GM18502 (cell line): ENCODE measurements around the gene SUMO3.
A peak's percentile ranks its signal among the peaks of the same experiment; 100 is the strongest.

Experiments
- ATAC-seq: cut with Tn5 transposase; IDR thresholded peaks from one replicate; pipeline ENCODE4 v1.9.1; 2021; ENCODE audit warnings: mild to moderate bottlenecking; ENCODE audit not compliant: unreplicated experiment, poor library complexity

Gene SUMO3

GRCh38 chr21:44817914-44818639 lies at the start of gene SUMO3:
SUMO3 (minus strand) TSS chr21:44818062; CDS start chr21:44817968, 94 bp downstream.
- peak; percentile 65 for ATAC-seq

GRCh38 chr21:44867464-44867863 lies 49.6 kb upstream of the SUMO3 start:
- ATAC-seq: no peak

DNA sequence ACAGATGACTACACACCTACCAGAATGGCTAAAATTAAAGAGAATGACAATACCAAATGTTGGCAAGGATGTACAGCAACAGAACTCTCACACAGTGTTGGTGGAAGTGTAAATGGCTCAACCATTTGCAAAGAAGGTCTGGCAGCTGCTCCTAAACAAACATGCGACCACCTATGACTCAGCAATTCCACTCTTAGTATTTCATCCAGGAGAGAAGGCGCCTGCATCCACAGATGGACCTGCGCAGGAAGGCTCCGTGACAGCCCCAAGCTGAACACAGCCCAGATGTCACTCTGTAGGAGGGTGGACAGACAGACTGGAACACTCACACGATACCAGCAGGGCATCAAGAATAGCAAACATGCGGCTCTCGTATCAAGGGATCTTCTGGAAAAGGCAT lies 48.9 kb upstream of the SUMO3 start:
- no peak for ATAC-seq

DNA sequence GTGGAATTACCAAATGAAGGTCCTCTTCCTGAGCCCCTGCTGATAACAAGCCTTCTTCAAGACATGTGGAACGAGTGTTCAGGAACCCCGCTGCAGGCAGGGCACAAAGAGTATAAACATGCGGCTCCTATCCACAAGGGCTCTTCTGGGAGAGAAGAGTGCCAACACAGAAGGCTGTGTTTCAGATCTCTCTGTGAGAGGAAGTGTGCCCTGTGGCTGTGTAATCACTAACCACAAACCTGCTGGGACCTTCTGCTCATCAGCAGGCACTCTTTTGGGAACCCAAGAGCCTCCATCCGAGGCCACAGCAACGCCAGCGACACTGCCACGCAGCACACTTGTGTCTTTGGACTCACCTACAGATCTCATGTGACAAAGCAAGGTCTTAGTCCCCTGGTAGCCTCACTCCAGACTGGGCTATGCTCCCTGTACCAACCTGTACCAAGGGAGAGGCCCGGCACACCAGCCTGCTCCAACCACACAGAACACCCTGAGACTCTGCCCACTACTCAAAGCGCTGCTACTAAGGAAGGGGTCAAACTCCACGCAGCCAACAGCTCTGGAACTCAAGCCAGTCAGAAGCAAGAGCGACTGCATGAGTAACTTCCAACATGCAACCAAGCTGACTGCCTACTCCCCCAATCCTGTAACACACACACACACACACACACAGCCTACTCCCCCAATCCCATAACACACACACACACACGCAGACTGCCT lies 47.9 kb upstream of the SUMO3 start:
- ATAC-seq: no peak

- no peak for ATAC-seq
These were observed 45.2 kb upstream of the SUMO3 start for GRCh38 chr21:44862869-44863685.

DNA sequence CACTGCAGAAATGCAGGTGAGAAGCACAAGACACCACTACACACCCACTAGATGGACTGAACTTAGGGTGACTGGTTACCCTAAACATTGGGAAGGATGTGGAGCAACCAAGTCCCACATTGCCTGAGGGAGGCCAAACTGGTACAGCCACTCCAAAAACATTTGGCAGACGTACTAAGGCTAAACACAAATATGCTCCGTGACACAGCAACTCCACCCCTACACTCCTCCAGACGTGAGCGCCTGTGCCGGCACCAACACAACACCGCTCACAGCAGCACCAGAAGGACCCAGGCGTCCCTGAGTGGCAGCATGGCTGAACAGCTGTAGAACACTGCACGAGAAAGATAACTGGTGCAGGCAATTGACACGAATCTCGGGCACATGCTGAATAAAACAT lies 40.9 kb upstream of the SUMO3 start:
- ATAC-seq: no peak

GRCh38 chr21:44858291-44858690 lies 40.4 kb upstream of the SUMO3 start:
- no peak for ATAC-seq

DNA sequence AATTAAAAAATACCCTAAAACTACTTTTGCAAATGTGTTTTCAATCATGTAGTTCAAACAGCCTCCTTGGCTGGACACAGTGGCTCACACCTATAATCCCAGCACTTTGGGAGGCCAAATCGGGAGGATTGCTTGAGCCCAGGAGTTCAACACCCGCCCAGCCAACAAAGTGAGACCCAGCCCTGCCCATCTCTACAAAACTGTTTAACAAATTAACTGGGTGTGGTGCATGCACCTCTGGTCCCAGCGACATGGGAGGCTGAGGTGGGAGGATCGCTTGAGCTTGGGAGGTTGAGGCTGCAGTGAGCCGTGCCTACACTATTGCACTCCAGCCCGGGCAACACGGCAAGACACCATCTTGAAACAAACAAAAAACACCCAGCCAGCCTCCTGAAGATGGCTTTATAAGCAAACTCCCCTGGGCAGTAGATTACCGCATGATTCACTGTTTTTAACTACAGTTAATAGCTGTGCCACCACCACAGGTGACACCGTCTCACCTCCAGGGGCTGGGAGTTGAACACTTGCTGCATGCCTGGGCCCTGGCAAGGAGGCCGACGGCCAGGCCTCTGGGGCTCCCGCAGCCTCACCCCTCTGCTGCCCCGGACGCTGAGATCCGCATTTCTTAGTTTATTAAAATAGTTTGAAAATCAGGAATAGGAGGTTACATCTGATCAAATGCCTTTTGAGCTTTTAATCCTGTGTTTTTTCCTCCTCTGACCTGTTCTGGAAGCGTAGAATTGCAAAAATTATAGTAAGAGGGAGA lies 39.4 kb upstream of the SUMO3 start:
- ATAC-seq: no peak

DNA sequence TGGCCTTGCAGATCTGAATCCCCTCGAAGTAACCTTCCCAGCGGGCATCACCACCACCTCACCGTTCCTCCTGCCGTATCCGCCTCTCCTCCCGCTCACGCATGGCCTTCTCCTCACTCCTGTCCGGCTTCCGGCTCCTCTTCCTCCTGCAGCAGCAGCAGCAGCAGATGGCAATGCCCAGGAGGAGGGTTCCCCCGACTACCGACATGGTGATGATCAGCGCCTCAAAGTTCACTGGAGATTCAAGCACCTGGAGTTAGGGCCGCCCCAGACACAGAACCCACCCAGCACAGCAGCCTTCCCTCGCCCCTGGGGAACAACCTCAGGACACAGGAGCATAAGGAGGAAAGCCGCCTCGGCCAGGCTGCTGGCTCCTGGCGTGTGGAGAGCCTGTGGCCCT lies 38.3 kb upstream of the SUMO3 start:
- ATAC-seq: no peak

DNA sequence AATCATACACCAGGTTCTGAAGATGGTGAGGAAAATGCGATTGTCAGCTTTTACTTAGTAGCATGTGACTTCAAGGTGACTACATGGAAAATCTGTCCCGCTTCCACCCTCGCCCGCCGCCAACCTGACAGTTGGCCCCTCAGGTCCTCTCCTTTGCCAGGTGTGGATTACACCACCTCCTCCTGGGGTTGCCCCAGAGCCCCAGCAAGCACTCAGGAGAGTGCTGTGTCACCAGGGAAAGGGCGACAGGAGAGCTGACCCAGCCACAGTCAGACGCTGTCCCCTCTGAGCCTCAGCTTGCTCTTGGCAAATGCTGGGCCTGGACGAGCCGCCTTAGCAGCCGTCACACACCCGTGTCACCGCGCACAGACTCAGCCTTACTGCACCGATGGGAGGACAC lies 37.7 kb upstream of the SUMO3 start:
- ATAC-seq: no peak

DNA sequence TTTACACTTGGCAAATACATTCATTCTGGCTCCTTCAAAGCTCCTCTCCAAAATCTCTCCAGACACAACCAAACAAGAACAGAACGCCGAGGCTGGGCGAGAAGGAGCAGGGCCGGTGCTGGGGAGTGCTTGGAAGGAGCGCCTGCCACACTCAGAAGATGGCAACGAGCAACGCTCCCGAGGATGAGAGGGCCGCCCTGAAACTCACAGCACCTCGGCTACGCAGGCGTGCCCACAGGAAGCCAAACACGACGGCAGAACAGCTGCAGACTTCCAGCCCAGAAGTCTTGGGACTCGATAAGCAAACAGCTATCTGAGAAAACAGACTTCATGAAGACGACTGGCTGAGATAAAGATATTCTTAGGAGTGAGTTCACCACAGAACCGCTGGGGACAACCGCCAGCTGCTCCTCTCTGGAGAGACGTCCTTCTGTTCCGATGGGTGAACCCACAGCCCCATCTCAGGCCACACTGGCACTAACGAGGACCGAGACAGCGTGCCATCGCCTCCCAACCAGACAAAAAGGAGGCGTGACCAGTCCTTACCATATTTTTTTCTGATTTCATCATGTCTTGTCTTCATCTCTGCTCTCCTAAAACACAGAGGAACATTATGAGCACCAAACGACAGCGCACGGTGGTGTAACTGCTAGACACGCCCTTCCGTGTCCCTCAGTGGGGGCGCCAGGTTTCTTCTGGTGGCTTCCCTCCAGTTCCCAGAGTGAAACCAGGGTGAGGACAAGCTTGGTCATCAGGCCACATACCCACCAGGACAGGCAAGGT lies 37.0 kb upstream of the SUMO3 start:
- no peak for ATAC-seq

DNA sequence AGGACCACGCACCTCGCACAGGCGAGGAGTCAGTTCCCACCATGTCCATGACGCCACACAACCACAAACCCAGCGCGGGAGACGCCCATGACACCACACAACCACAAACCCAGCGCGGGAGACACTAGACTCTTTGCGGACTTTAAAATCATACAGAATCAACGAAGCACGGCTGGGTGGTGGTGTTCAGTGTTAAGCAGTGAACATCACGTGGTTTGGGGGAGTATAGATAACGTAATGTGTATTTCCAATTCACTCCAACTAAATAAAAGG lies 36.5 kb upstream of the SUMO3 start:
- ATAC-seq: no peak

- ATAC-seq: no peak
These were observed 35.9 kb upstream of the SUMO3 start for GRCh38 chr21:44853601-44854390.

- ATAC-seq: no peak
These were observed 33.2 kb upstream of the SUMO3 start for GRCh38 chr21:44850905-44851657.

DNA sequence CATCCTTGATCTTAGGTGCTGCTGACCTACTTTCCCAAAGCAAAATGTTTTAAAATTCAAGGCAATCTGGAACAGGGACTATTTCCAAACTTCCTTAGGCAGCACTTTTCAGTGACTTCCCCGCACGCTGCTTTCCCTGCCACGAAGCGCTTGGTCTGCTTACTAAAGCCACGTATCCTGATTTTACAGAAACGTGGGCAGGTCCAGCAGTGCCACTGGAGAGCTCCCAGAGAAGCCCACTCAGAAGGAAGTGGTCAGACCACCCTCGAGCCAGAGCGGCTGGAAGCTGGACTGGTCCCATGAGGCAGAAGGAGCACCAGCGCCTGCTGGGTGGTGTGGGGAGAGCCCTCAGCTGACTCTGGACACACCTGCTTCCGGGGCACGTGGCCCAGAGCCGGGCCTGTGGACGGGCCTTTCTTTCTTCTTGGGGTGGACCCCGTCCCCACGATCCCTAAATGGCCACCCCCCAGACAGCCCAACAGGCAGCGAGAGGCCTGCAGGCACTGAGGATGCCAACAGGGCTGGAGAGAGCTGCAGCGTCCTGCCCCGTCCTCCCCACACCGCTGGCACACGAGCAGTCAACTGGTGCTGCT lies 32.4 kb upstream of the SUMO3 start:
- ATAC-seq: no peak

DNA sequence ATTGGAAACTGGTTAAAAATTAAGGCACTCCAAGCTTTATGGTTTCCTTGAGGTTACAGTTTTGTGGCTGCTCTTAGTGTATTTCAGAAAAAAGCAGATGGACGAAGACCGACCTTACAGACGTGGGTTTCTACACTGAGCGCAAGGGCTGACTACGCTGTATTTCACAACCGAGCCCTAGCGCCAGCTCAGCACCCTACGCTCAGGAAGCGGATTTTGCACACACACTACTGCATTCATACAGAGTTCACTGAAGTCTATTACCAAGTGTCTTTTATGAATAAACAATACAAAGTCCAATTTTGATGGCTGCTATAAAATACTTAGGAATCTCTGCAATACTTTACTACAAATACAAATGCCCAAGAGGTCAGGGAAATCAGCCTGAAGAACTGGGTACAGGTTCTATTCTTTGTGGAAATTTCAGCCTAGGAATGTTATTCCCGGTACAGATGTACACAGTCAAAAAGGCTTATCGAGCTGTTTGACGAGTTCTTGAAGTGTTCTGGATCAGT lies 31.8 kb upstream of the SUMO3 start:
- no peak for ATAC-seq

- no peak for ATAC-seq
These were observed 31.1 kb upstream of the SUMO3 start for GRCh38 chr21:44848821-44849521.
